ENCODE results near the gene ITGA11. TPM values are rescaled to one million over a fixed set of nuclear protein-coding genes. Genes with fewer than 3 reads are reported as not detected.

Gene ITGA11
- total and polyA plus RNA-seq, 9 donors: 1.2 to 34.5 (median 4.4) TPM

GRCh38 chr15:68310804-68311463, 121.0 kb downstream of the ITGA11 start:
- DNase-seq: peak in 2 of 5 donors; percentile 9 to 20
- no peak for TF ChIP-seq CTCF (IDR thresholded peaks at IDR 0.05)
- TF ChIP-seq POLR2A (IDR thresholded peaks at IDR 0.05): no peak
- TF ChIP-seq EP300 (IDR thresholded peaks at IDR 0.05): no peak
- no peaks in the 10 kb centered on the region for H3K36me3 ChIP-seq
- H3K9me3 ChIP-seq: no peaks in the 10 kb centered on the region
- 82 to 84% (median 83%) methylated on average over 22 of the region's 22 CpGs for WGBS, 3 donors
- no peak overlapping the region for H3K27ac ChIP-seq
- intact Hi-C loops (cut with DNase I): no loop called here
- no peaks in the 10 kb centered on the region for H3K4me1 ChIP-seq (ENCODE audit: insufficient read depth)
- H3K27me3 ChIP-seq: no peaks in the 10 kb centered on the region
- H3K4me3 ChIP-seq: no peak overlapping the region

GRCh38 chr15:68310178-68310803, 121.7 kb downstream of the ITGA11 start:
- TF ChIP-seq EP300 (IDR thresholded peaks at IDR 0.05) (no peak), CTCF (IDR thresholded peaks at IDR 0.05) (no peak), POLR2A (IDR thresholded peaks at IDR 0.05) (no peak)
- intact Hi-C loops (cut with DNase I): no loop called here
- H3K9me3 ChIP-seq: no peaks in the 10 kb centered on the region
- no peaks in the 10 kb centered on the region for H3K27me3 ChIP-seq
- whole genome bisulfite sequencing, 3 donors: 17 to 43% (median 30%) methylated on average over 7 of the region's 7 CpGs
- H3K36me3 ChIP-seq: no peaks in the 10 kb centered on the region
- peak in 3 of 5 donors; percentile 29 to 72 (median 53) for DNase-seq
- no peak overlapping the region for H3K27ac ChIP-seq
- no peaks in the 10 kb centered on the region for H3K4me1 ChIP-seq (ENCODE audit: insufficient read depth)
- no peak overlapping the region for H3K4me3 ChIP-seq

- 14 to 31% (median 27%) methylated on average over 3 of the region's 3 CpGs for WGBS, 3 donors
- DNase-seq: no peak
- Histone ChIP-seq H3K4me3 (no peak overlapping the region), H3K27me3 (no peaks in the 10 kb centered on the region), H3K9me3 (no peaks in the 10 kb centered on the region), H3K36me3 (no peaks in the 10 kb centered on the region), H3K27ac (no peak overlapping the region), H3K4me1 (ENCODE audit: insufficient read depth) (no peaks in the 10 kb centered on the region)
- TF ChIP-seq CTCF (IDR thresholded peaks at IDR 0.05) (no peak), POLR2A (IDR thresholded peaks at IDR 0.05) (no peak), EP300 (IDR thresholded peaks at IDR 0.05) (no peak)
- intact Hi-C loops (cut with DNase I): loop anchor here in 3 of 4 donors (5.0 to 10.0 kb wide), 7 partner anchors 52 to 566 kb away; no protein-coding TSS in a partner anchor
Measured at GRCh38 chr15:68309024-68309423, 122.9 kb downstream of the ITGA11 start.

GRCh38 chr15:68307131-68307928, 124.6 kb downstream of the ITGA11 start:
- WGBS, 3 donors: 88 to 92% (median 91%) methylated on average over 13 to 14 of the region's 14 CpGs
- Histone ChIP-seq H3K36me3 (no peaks in the 10 kb centered on the region), H3K4me3 (no peak overlapping the region), H3K27ac (no peak overlapping the region), H3K27me3 (no peaks in the 10 kb centered on the region), H3K4me1 (ENCODE audit: insufficient read depth) (no peaks in the 10 kb centered on the region), H3K9me3 (no peaks in the 10 kb centered on the region)
- TF ChIP-seq POLR2A (IDR thresholded peaks at IDR 0.05): no peak
- TF ChIP-seq EP300 (IDR thresholded peaks at IDR 0.05): no peak
- TF ChIP-seq CTCF (IDR thresholded peaks at IDR 0.05): no peak
- intact Hi-C loops (cut with DNase I): loop anchor here in 3 of 4 donors (5.0 to 10.0 kb wide), 7 partner anchors 50 to 567 kb away; no protein-coding TSS in a partner anchor
- DNase-seq: peak in 2 of 5 donors; percentile 5 to 15

Data from ovary (tissue), 9 donors.